ENCODE measurements around the gene PRPF40A.
A peak's percentile ranks its signal among the peaks of the same experiment; 100 is the strongest.
"Not testable (repeated sequence)": the region's sequence is repeated elsewhere in the genome, so short reads cannot be mapped to it uniquely, and the experiment has no call there.

Gene PRPF40A

GRCh38 chr2:152717228-152718075 lies at the start of gene PRPF40A:
TSS of gene PRPF40A (minus strand) at chr2:152717461. CDS start at chr2:152717439, 22 bp downstream.
- DNase-seq (ENCODE audit: low spot score), result peak; percentile 99

GRCh38 chr2:152766928-152767327 lies 49.7 kb upstream of the PRPF40A start:
- DNase-seq (ENCODE audit: low spot score), result no peak

GRCh38 chr2:152763651-152764050 lies 46.4 kb upstream of the PRPF40A start:
- DNase-seq (ENCODE audit: low spot score), result no peak

GRCh38 chr2:152763208-152763607 lies 45.9 kb upstream of the PRPF40A start:
- not testable (repeated sequence) for DNase-seq (ENCODE audit: low spot score)

GRCh38 chr2:152762202-152762601 lies 44.9 kb upstream of the PRPF40A start:
- DNase-seq (ENCODE audit: low spot score), result peak; percentile 53

GRCh38 chr2:152761214-152761613 lies 44.0 kb upstream of the PRPF40A start:
- DNase-seq (ENCODE audit: low spot score), result no peak

- DNase-seq (ENCODE audit: low spot score), result no peak
Observed at GRCh38 chr2:152759290-152760072, 42.2 kb upstream of the PRPF40A start.

GRCh38 chr2:152755029-152755428 lies 37.8 kb upstream of the PRPF40A start:
- no peak for DNase-seq (ENCODE audit: low spot score)

GRCh38 chr2:152747751-152748150 lies 30.5 kb upstream of the PRPF40A start:
- DNase-seq (ENCODE audit: low spot score), result not testable (repeated sequence)

- DNase-seq (ENCODE audit: low spot score), result peak; percentile 5
Observed at GRCh38 chr2:152743002-152743401, 25.7 kb upstream of the PRPF40A start.

GRCh38 chr2:152740743-152741328 lies 23.6 kb upstream of the PRPF40A start:
- DNase-seq (ENCODE audit: low spot score), result peak; percentile 68

- DNase-seq (ENCODE audit: low spot score), result not testable (repeated sequence)
Observed at GRCh38 chr2:152739705-152740104, 22.4 kb upstream of the PRPF40A start.

GRCh38 chr2:152738438-152738837 lies 21.2 kb upstream of the PRPF40A start:
- no peak for DNase-seq (ENCODE audit: low spot score)

GRCh38 chr2:152737509-152737908 lies 20.2 kb upstream of the PRPF40A start:
- not testable (repeated sequence) for DNase-seq (ENCODE audit: low spot score)

- DNase-seq (ENCODE audit: low spot score), result peak; percentile 2
Observed at GRCh38 chr2:152730591-152731333, 13.5 kb upstream of the PRPF40A start.

GRCh38 chr2:152729844-152730243 lies 12.6 kb upstream of the PRPF40A start:
- no peak for DNase-seq (ENCODE audit: low spot score)

GRCh38 chr2:152723918-152724317 lies 6.7 kb upstream of the PRPF40A start:
- DNase-seq (ENCODE audit: low spot score), result no peak

- DNase-seq (ENCODE audit: low spot score), result not testable (repeated sequence)
Observed at GRCh38 chr2:152722639-152723038, 5.4 kb upstream of the PRPF40A start.

GRCh38 chr2:152720794-152721193 lies 3.5 kb upstream of the PRPF40A start:
- no peak for DNase-seq (ENCODE audit: low spot score)

- DNase-seq (ENCODE audit: low spot score), result peak; percentile 9
Observed at GRCh38 chr2:152718909-152719645, 1.8 kb upstream of the PRPF40A start.
